GM12874 (cell line): Measurements from ENCODE around the gene NTF3.

Experiments used
- CTCF ChIP-seq: IDR thresholded peaks from 2 replicates; pipeline ENCODE4 v1.5.1; 2011; ENCODE audit warnings: low read depth, mild to moderate bottlenecking, control low read depth, low read length, moderate library complexity; ENCODE audit not compliant: insufficient read depth

The NTF3 gene

GRCh38 chr12:5493018-5493417 is 61.1 kb downstream of the NTF3 start:
- no peak for TF ChIP-seq CTCF

DNA sequence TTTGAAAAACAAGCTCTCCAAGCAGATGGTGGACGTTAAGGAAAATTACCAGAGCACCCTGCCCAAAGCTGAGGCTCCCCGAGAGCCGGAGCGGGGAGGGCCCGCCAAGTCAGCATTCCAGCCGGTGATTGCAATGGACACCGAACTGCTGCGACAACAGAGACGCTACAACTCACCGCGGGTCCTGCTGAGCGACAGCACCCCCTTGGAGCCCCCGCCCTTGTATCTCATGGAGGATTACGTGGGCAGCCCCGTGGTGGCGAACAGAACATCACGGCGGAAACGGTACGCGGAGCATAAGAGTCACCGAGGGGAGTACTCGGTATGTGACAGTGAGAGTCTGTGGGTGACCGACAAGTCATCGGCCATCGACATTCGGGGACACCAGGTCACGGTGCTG is 62.4 kb downstream of the NTF3 start:
- no peak for TF ChIP-seq CTCF

GRCh38 chr12:5497329-5498053 is 65.6 kb downstream of the NTF3 start:
- TF ChIP-seq CTCF = no peak

DNA sequence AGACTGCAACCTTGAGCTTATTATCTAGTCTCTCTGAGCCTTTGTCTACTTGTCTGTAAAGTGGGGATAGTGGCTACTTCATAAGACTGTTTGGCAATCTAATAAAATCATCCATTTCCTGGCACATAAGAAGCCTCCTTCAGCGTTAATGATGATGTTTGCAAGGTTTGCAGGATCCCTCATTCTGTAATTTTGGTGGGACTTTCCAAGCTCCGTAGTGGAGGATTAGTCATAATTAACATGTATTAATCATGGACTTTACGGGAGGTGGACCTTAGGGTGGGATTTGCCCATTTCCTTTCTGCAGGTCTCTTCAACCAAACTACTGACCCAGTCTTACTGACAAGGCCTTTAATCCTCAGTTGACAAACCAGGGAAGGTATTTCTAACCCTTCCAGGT is 66.2 kb downstream of the NTF3 start:
- TF ChIP-seq CTCF = no peak

DNA sequence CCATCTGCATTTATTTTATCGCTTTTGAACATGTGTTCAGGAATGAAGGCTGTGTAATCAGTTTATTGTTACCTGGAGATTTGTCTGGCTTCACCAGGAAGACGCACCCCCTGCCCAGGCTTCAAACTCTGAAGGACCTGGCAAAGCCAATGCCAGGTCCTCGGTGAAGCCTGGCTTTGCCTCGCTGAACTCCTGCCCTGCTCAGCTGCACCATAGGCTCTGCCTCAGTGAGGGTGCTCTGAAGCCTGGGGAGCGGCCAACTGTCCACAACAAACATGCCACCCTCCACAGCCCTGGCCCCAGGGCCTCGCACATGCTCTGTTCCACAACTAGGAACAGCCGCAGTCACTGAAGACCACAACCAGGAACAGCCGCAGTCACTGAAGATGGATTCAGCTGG is 66.9 kb downstream of the NTF3 start:
- no peak for TF ChIP-seq CTCF

- TF ChIP-seq CTCF = no peak
Measured at GRCh38 chr12:5499566-5500330, 67.8 kb downstream of the NTF3 start.

GRCh38 chr12:5500331-5500659 is 68.4 kb downstream of the NTF3 start:
- TF ChIP-seq CTCF = no peak
